SU-DHL-6 (cell line): ENCODE measurements around the gene CLTB.

Experiments
- EZH2phosphoT487 ChIP-seq: fragments of 200-600 bp; sonication (generic), shearing (Covaris generic); conservative IDR thresholded peaks from 2 replicates; pipeline ENCODE4 v1.6.1; 2018; ENCODE audit warnings: mild to moderate bottlenecking, antibody characterized with exemption, low read length, moderate library complexity, mixed read lengths
- TF ChIP-seq, protein P1 (sequence below): fragments of 200-600 bp; sonication (generic); IDR thresholded peaks from one replicate; pipeline ENCODE4 v1.5.1; 2017; ENCODE audit warnings: antibody characterized with exemption, mild to moderate bottlenecking, low read length, moderate library complexity; ENCODE audit not compliant: insufficient read depth, poor library complexity, severe bottlenecking

DNA sequence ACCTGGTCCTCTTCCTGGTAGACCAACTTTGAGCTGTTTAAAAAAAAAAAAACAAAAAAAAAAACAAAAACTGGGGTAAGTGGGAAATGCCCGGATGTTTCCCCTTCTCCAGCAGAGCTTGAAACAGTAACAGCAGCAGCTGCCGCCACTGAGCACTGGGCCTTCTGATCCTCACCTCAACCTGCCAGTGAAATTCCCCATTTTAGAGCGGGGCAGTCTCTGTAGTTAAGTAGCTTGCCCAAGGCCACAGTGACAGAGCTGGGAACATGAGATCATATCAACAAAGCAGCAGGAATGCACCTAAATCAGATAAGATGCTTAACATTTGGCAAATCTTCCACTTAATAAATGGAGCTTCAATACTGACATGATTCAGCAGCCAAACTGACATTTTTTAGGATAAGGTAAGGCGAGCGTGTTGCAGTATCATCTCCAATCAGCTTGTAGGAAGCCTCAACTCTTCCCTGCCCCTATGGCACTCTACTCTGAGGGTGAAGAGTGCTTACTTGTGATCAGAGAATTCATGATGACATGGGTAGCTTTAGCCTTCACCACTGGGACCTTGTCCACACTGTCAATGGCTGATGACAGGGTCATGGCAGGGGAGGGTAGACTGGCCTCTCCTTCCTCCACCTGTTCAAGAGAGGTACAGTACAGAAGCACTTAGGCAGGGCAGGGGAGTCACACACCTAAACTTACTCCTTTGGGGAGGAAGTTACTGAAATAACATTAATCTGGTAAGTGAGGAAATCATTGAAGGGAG lies 64.0 kb downstream of the CLTB start:
- TF ChIP-seq, protein P1, sequence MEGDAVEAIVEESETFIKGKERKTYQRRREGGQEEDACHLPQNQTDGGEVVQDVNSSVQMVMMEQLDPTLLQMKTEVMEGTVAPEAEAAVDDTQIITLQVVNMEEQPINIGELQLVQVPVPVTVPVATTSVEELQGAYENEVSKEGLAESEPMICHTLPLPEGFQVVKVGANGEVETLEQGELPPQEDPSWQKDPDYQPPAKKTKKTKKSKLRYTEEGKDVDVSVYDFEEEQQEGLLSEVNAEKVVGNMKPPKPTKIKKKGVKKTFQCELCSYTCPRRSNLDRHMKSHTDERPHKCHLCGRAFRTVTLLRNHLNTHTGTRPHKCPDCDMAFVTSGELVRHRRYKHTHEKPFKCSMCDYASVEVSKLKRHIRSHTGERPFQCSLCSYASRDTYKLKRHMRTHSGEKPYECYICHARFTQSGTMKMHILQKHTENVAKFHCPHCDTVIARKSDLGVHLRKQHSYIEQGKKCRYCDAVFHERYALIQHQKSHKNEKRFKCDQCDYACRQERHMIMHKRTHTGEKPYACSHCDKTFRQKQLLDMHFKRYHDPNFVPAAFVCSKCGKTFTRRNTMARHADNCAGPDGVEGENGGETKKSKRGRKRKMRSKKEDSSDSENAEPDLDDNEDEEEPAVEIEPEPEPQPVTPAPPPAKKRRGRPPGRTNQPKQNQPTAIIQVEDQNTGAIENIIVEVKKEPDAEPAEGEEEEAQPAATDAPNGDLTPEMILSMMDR = no peak
- no peak for TF ChIP-seq EZH2phosphoT487
